NOMO-1 treated with DMSO at 0.1 percent for 48 hours (cell line): ENCODE measurements around the gene EXOC6B.

ENCODE experiments used
- DNase-seq: peaks from one replicate; lab custom pipeline; 2025; ENCODE audit not compliant: unreplicated experiment; lab: John Stamatoyannopoulos, UW

Gene EXOC6B

GRCh38 chr2:72235497-72236415, 590.1 kb downstream of the EXOC6B start:
- DNase-seq: no peak

DNA sequence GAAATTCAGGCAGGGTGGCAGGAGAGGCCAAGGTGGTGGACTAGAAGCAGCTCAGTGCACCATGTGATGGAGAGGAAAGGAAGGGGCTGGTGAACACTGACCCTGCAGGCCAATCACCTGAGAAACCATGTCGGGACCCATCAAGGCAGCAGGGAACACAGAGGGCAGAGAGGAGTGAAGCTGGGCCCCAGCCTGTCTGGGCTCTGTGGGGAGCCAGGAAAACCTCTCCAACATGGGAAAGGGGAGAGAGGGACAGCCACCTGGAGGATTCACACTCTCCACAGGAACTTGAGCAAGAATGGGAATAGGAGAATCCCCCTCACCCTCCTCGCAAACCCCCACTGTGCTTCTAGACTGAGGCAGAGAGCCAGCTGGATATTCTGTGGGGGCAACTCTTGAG, 592.6 kb downstream of the EXOC6B start:
- DNase-seq: no peak

DNA sequence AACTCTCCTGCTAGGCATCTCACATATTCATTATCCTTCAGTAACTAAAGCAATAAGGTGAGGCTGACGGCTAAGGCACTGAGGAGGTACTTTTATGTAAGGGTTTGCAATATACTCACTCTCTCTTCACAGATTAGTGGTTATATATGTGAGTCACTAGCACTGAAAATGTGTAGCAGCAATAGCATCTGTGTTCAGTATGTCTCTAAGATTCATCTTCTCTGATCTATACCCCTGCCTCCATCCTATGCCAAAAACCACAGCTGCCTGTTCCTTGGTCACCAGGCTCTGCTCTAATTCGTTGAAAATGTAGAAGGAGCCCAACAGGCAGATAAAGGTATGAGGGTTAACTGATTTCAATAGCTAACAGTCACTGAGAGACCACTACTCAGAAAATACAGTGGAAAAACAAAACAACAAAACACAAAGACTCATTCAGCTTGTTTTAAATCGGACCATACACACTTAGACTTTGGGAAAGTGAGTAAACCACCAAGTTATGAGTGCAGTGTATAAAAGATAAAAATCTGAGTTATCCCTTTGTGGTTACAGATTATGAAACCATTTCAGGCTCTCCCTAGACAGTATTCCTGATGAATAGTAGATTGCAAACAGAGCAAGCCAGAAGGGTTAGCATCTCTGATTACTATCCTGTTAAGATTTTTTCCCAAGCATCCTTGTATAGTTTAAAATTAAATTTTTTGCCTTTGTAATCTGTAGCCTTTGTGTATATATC, 602.8 kb downstream of the EXOC6B start:
- no peak for DNase-seq

DNA sequence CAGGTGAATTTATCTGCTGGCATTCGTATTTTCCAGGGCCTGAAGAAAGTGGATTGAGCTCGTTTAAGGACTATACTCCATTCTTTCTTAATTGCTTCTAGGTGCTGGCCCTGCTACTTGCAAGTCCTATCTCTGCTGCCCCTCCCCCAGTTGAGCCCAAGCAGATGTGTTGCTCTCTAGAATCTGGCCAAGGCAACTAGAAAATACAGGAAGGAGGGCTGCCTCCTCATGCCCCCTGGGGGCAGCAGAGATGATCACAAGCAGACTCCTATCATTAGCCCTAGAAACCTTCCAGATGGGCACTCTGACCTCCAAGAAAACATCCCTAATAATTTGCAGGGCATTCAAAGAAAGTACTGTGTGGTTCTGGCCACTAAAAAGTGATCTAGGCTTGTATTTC, 605.7 kb downstream of the EXOC6B start:
- no peak for DNase-seq

DNA sequence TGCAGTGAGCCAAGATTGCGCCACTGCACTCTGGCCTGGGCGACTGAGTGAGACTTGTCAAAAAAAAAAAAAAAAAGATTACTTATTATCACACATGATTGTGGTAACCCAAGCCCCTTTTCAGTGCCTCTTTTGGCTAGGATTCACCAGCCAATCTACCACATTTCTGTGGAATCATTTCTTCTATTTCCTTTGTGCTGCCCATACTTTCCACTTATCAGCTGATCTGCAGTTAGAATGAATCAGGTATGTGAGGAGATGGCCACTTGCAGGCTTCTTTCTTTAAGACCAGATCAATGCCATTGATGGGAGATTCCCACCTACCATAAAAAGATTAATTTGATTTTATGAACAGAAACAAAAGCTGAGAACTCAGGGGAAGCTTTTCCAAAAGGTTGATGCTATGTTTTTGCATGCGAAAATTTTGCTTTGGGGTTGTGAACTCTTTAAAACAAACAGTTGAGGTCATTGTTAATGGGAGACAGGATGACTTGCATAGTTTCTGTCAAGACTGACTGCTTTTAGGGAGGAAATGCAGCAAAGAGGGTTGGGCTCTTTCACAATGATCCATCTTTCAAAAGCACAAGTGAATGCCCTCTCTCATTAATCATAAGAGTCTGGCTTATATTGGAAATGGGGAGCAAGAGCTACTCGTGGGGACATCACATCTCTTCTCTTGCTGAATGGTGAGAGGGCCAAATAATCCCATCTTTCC, 611.2 kb downstream of the EXOC6B start:
- no peak for DNase-seq

GRCh38 chr2:72212486-72212855, 613.4 kb downstream of the EXOC6B start:
- no peak for DNase-seq

DNA sequence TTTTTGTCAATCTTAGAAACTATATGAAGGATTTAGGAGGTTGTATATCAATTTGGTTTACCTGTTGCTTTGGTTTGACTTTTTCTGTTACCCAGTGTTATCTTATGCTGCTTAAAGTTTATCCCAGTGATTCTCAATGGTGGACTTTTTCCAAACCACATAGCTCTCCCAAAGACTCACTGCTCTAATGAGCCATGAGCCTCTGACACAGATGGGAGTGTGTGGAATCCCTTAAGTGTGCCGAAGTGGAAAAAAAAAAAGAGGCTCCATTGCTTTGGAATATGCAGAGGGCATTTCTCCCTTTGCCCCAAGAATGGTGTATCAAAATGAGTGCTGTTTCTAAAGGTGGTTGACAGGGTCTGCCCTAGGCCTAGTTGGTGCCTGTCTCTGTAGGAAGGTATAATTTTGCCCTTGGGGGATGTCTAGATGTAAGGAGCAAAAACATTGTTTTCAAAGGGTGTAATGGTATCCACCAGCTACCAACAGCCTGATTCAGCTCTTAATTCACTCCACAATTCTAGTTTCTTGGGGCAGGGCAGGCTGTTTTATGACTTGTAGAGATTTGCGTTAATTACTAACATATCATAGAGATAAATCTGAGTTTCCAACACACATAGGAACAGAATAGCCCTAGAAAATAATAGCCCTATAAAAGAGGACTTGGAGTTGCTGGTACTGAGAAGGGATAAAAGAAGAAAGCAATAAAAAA, 613.9 kb downstream of the EXOC6B start:
- DNase-seq: no peak

DNA sequence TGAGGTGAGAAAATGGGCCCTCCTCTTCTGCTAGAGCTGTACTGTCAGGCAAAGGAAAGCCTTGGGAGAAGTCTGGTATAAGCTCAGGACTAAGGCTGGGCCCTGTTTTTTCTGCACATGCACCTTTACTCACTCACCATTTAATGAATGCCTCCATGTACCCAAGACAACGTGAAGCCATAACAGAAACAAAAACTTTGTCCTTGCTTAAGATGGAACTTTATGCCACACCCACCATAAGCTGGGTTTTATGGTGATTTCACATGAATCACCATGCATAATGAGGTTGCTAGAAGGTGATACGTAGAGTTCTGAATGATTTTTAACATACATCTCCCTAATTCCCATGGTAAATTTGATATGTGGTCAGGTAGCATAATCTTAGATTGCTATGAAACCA, 614.5 kb downstream of the EXOC6B start:
- no peak for DNase-seq

GRCh38 chr2:72210470-72210869, 615.4 kb downstream of the EXOC6B start:
- no peak for DNase-seq

GRCh38 chr2:72208225-72208624, 617.6 kb downstream of the EXOC6B start:
- DNase-seq: no peak

GRCh38 chr2:72207334-72207733, 618.5 kb downstream of the EXOC6B start:
- DNase-seq: no peak

DNA sequence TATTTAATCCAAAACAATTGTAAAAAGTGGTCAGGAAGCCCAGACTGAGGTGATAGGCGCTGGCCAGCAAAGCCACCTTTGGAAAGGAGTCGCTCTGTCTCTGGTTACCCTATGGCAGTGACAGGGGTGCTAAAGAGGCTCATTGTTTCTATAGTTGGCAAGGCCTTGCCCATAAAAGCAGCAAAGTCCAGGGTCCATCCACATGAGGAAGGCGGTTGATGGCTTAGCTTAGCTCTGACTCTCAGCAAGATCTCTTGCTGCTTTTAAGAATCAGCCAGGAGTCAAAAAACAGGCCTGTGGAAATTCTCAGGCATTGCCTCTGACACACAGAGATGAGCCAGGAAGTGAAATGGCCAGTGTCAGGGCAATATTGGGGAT, 620.3 kb downstream of the EXOC6B start:
- no peak for DNase-seq

GRCh38 chr2:72204786-72205503, 620.9 kb downstream of the EXOC6B start:
- no peak for DNase-seq

DNA sequence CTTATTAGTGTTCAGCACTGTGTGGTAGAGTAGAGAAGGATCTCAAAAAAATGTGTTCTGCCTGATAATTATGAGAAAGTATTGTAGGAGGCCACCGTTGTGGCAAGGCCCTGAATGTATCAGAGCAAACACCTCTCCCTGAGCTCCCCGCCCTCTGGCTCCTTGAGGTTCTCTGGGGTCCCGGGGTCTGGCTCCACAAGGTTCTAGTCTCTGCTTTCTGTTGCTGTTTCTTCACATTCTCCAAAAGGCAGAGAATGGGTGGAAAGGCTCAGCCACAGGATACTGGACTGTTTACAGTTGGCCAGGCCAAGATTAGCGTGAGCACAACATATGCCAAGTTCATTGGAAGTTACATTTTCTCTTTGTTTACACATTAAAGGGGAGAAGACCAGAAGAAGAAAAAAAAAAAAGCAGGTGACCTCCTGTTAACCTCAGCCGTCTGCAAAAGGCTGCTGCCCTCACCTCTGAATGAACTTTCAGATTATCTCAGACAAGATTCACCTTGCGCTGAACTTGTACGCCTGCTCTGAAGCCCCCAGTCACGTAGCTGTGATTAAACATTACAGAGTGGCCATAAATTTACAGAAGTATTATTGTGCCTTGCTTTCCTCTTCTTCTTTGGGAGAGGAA, 621.6 kb downstream of the EXOC6B start:
- DNase-seq: no peak

DNA sequence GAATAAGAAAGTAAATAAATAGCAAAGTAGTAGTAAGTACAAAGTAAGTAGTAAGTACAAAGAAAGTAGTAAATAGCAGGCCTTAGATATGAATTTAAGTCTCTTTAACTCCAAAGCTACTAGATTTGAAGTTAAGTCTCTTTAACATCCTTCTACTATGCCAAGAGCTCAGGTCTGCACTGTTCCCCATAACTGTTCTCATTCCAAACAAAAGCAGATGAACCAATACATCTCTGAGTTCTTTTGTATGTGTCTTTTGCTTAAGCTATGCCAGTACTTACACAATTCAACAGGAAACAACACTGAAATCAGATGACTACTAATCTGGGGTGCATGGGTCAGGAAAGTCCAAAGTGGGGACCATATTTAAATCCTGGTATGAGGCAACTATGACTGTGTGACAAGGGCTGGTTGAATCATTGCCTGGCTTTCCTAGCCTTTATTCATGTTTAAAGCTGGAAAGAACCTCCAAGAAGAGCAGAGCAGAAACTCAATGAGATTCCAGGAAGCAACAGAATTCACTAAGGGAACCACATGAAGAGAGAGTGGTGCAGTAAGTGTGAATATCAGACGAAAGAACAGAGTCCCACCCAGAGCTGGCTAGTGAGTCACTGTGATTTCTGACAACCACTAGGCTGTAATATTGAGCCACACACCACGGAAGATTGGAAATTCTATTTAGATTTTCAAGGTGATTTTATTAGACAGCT, 627.1 kb downstream of the EXOC6B start:
- no peak for DNase-seq

GRCh38 chr2:72193723-72194122, 632.1 kb downstream of the EXOC6B start:
- no peak for DNase-seq

DNA sequence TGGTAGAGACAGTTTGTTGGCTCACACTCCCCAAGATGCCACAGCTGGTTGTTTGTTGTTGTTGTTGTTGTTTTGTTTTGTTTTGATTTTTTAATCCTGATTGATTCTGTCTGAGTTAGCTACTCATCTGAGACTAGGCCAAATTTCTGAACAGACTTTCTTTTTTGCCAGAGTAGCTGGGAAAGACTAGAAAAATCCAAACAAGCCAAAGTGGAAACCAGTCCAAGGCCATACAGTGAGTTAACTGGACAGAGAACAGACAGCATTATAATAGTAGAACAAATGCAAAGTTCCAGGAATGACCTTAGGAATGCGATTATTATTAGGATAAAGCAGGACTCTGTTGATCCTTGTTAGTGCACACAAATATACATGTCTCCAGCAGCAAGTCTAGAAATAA, 634.4 kb downstream of the EXOC6B start:
- no peak for DNase-seq

DNA sequence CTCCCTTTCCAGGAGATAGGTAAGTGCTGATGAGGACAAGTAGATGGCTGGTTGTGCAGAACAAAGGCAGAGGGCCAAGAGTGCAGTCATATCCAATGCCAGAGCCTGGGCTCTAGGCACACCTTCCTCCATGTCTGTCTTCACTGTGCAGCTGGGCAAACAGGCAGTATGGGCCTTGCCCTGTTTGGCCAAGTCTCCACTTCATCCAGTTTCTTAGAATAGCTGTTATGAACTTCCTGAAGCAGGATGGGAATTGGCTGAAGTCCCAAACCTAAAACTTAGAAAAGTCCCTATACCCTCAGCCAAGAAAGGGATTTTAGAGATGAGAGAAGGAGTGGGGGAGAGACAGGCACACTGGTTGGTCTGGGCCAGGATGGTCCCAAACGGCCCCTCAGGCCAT, 640.6 kb downstream of the EXOC6B start:
- no peak for DNase-seq

DNA sequence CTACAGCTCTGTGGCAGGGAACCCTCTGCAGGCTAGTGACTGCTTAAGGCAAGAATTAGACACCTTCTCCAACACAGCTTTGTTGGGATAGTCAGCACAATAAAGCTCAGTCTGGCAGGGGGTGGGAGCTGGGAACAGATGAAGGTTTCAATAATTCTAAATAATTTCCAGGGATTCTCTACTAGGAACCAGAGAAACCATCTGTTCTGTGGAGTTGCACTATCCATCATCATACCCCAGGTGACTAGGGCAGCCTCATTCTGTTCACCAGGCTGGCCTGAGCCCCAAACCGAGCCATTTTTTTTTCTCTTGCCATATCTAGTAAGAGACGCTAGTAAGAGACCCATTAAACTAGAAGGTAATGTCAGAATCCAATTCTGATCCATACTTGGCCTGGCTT, 642.4 kb downstream of the EXOC6B start:
- DNase-seq: no peak
